OCI-LY1 (cell line): ENCODE data around the gene SPNS2.

Source experiments
- H2AFZ ChIP-seq: fragments of 200-600 bp; sonication (generic), shearing (Covaris generic); 2 replicates; pipeline ENCODE4 v1.6.0; 2014; ENCODE audit warnings: antibody characterized with exemption, mild to moderate bottlenecking, low read length
- H3F3A ChIP-seq: fragments of 200-600 bp; sonication (generic), shearing (Covaris generic); 2 replicates; pipeline ENCODE4 v1.6.0; 2014; ENCODE audit warnings: mild to moderate bottlenecking, antibody characterized with exemption, low read length, moderate library complexity; ENCODE audit not compliant: insufficient read depth
- H3K27ac ChIP-seq: fragments of 200-600 bp; sonication (generic); 2 replicates; pipeline ENCODE4 v1.5.1; 2014; ENCODE audit warnings: low read length, mixed run types, mild to moderate bottlenecking, low read depth; ENCODE audit not compliant: poor library complexity, severe bottlenecking
- H3K27me3 ChIP-seq: fragments of 200-600 bp; sonication (generic); 2 replicates; pipeline ENCODE4 v1.6.0; 2014; ENCODE audit warnings: antibody characterized with exemption, mild to moderate bottlenecking, low read length, moderate library complexity; ENCODE audit not compliant: insufficient read depth
- H3K36me3 ChIP-seq: fragments of 200-600 bp; sonication (generic); 2 replicates; pipeline ENCODE4 v1.6.1; 2014; ENCODE audit warnings: mild to moderate bottlenecking, antibody characterized with exemption, low read length, moderate library complexity, mixed read lengths; ENCODE audit not compliant: insufficient read depth
- H3K4me1 ChIP-seq: fragments of 200-600 bp; sonication (generic); 2 replicates; pipeline ENCODE4 v1.5.1; 2014; ENCODE audit warnings: mild to moderate bottlenecking, low read length, moderate library complexity; ENCODE audit not compliant: insufficient read depth, severe bottlenecking
- H3K4me2 ChIP-seq: fragments of 200-600 bp; sonication (generic), shearing (Covaris generic); 2 replicates; pipeline ENCODE4 v1.6.1; 2014; ENCODE audit warnings: low read length
- H3K4me3 ChIP-seq: fragments of 200-600 bp; sonication (generic); 2 replicates; pipeline ENCODE4 v1.5.1; 2014; ENCODE audit warnings: low read length, low read depth, mild to moderate bottlenecking, mixed read lengths; ENCODE audit not compliant: poor library complexity, severe bottlenecking
- H3K79me2 ChIP-seq: fragments of 200-600 bp; shearing (Covaris generic); 2 replicates; pipeline ENCODE4 v1.6.1; 2016; ENCODE audit warnings: mixed run types, low read length, mixed read lengths; ENCODE audit not compliant: insufficient read depth
- H3K9ac ChIP-seq: fragments of 200-600 bp; sonication (generic), shearing (Covaris generic); 2 replicates; pipeline ENCODE4 v1.6.1; 2014; ENCODE audit warnings: mild to moderate bottlenecking, low read length, mixed read lengths
- H3K9me2 ChIP-seq: fragments of 200-600 bp; sonication (generic), shearing (Covaris generic); 2 replicates; pipeline ENCODE4 v1.6.1; 2014; ENCODE audit warnings: low read depth, mild to moderate bottlenecking, low read length, mixed read lengths
- H3K9me3 ChIP-seq: fragments of 200-600 bp; shearing (Covaris generic); 2 replicates; pipeline ENCODE4 v1.6.1; 2014; ENCODE audit warnings: low read length, mixed read lengths
- H4K20me1 ChIP-seq: fragments of 200-600 bp; sonication (generic), shearing (Covaris generic); 2 replicates; pipeline ENCODE4 v1.6.0; 2016; ENCODE audit warnings: mild to moderate bottlenecking, low read length; ENCODE audit not compliant: insufficient read depth
- EZH2 ChIP-seq: fragments of 200-600 bp; sonication (generic), shearing (Covaris generic); IDR thresholded peaks from 2 replicates; pipeline ENCODE4 v1.8.0; 2017; ENCODE audit warnings: borderline replicate concordance, mixed run types, mild to moderate bottlenecking, antibody characterized with exemption, low read length, moderate library complexity, mixed read lengths
- TF ChIP-seq, protein P1 (sequence below): fragments of 200-600 bp; sonication (generic), shearing (Covaris generic); IDR thresholded peaks from 2 replicates; pipeline ENCODE4 v1.5.1; 2017; ENCODE audit warnings: mild to moderate bottlenecking, antibody characterized with exemption, low read length, moderate library complexity, mixed read lengths

Gene SPNS2

DNA sequence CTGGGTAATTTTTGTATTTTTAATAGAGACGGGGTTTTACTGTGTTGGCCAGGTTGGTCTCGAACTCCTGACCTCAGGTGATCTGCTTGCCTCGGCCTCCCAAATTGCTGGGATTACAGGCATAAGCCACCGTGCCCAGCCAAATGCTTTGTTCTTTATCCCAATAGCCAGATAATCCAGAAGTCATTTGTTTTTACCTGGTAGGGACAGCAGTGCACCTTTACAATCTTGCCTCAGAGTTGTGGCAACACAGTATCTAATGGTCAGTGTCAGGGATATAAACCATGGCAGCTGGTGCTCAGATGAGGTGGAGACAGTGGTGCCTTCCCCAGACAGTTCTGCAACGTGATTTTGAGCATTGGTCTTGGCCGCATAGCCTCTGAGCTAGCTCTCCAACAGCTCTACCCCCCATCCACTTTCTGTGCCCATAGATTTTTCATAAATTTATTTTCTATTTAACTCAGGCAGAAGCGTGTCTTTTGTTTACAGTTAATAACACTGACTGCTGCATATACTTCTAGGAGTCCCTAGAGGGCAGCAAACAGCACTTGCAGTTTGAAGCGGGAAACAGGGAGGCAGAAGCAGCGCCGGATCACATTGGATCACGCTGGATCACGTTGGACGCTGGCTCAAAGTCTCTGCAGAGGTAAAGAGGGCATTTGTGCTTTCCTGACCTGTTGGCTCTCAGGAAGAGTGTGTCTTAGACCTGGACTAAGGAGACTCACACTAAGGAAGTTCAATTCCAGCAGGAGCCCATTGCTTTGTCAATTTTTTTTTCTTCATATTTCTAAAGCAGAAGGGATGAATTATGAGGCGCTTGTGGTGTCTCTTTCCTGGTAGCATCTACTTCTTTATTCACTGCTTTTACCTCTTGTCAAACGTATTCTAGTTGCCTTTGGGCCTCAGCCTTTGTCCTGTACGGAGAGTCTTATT lies 66.8 kb downstream of the SPNS2 start:
- no peaks in the 10 kb centered on the region for H3F3A ChIP-seq
- TF ChIP-seq, protein P1, sequence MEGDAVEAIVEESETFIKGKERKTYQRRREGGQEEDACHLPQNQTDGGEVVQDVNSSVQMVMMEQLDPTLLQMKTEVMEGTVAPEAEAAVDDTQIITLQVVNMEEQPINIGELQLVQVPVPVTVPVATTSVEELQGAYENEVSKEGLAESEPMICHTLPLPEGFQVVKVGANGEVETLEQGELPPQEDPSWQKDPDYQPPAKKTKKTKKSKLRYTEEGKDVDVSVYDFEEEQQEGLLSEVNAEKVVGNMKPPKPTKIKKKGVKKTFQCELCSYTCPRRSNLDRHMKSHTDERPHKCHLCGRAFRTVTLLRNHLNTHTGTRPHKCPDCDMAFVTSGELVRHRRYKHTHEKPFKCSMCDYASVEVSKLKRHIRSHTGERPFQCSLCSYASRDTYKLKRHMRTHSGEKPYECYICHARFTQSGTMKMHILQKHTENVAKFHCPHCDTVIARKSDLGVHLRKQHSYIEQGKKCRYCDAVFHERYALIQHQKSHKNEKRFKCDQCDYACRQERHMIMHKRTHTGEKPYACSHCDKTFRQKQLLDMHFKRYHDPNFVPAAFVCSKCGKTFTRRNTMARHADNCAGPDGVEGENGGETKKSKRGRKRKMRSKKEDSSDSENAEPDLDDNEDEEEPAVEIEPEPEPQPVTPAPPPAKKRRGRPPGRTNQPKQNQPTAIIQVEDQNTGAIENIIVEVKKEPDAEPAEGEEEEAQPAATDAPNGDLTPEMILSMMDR, result peak; percentile 82
- TF ChIP-seq EZH2, result no peak
- H3K27ac ChIP-seq, result no peak overlapping the region
- peak overlapping the region; percentile 14 for H3K4me3 ChIP-seq
- H3K4me2 ChIP-seq, result peak overlapping the region; percentile 45; the same call in 1 of the 2 replicates
- H3K9me3 ChIP-seq, result no peaks in the 10 kb centered on the region
- peaks cover 12% of the 10 kb centered on the region for H3K4me1 ChIP-seq
- H2AFZ ChIP-seq, result no peak overlapping the region
- H3K9ac ChIP-seq, result no peak overlapping the region; the same call in 1 of the 2 replicates
- no peaks in the 10 kb centered on the region for H3K79me2 ChIP-seq
- H3K36me3 ChIP-seq, result no peaks in the 10 kb centered on the region
- H3K9me2 ChIP-seq, result no peaks in the 10 kb centered on the region
- H3K27me3 ChIP-seq, result no peaks in the 10 kb centered on the region; the same call in 1 of the 2 replicates
- no peaks in the 10 kb centered on the region for H4K20me1 ChIP-seq

DNA sequence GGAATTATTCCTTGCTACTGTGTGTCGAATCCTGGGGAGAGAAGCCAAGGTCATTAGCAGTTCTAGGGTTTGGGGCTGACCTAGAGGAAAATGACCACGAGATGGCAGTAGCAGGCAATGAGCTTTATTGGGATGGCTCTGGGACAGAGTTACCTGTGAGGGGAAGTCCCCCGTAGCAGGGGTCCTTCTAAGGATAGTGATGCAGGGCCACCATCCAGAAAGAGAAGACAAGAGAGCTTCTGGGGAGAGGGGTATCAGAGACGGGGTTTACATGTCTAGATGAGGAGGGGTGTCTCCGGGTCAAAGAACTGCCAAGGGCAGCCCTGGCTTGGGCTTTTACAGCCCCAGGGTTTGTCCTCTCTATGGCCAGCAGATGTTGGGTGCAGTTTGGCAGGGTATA lies 68.1 kb downstream of the SPNS2 start:
- Histone ChIP-seq H3K36me3 (no peaks in the 10 kb centered on the region), H4K20me1 (no peaks in the 10 kb centered on the region), H2AFZ (no peak overlapping the region), H3K27ac (no peak overlapping the region), H3F3A (no peaks in the 10 kb centered on the region), H3K9me3 (no peaks in the 10 kb centered on the region), H3K9me2 (no peaks in the 10 kb centered on the region), H3K4me1 (peaks cover 9% of the 10 kb centered on the region), H3K4me2 (no peak overlapping the region), H3K9ac (no peak overlapping the region), H3K4me3 (no peak overlapping the region), H3K27me3 (0 out of 2 replicates have a peak, but pooled peaks cover 4% of the 10 kb centered on the region), H3K79me2 (no peaks in the 10 kb centered on the region)
- TF ChIP-seq, protein P1, result peak; percentile 75
- no peak for TF ChIP-seq EZH2

GRCh38 chr17:4569591-4569990 lies 70.9 kb downstream of the SPNS2 start:
- no peaks in the 10 kb centered on the region for H3K9me2 ChIP-seq
- H3K4me1 ChIP-seq, result no peaks in the 10 kb centered on the region
- H3K4me2 ChIP-seq, result no peak overlapping the region
- TF ChIP-seq, protein P1, result no peak
- no peak for TF ChIP-seq EZH2
- 0 out of 2 replicates have a peak, but pooled peaks cover 4% of the 10 kb centered on the region for H3K27me3 ChIP-seq
- no peak overlapping the region for H3K4me3 ChIP-seq
- H3K79me2 ChIP-seq, result no peaks in the 10 kb centered on the region
- no peaks in the 10 kb centered on the region for H4K20me1 ChIP-seq
- H3K36me3 ChIP-seq, result no peaks in the 10 kb centered on the region
- H3K27ac ChIP-seq, result no peak overlapping the region
- H3F3A ChIP-seq, result no peaks in the 10 kb centered on the region
- no peak overlapping the region for H3K9ac ChIP-seq
- no peaks in the 10 kb centered on the region for H3K9me3 ChIP-seq
- no peak overlapping the region for H2AFZ ChIP-seq
